GM23338 (cell line): ENCODE measurements around the gene SYT13. TPM values are rescaled to one million over a fixed set of nuclear protein-coding genes. Genes with fewer than 3 reads are reported as not detected.

Experiments used
- ATAC-seq: fragments of 200-7000 bp; cut with Tn5 transposase; 3 replicates; pipeline ENCODE4 v1.9.1; 2020
- DNase-seq: peaks from one replicate; pipeline ENCODE4 v3.0.0-alpha.2; 2015; ENCODE audit warnings: low spot score
- H2AFZ ChIP-seq: fragments of 200-600 bp; sonication (generic); 2 replicates; pipeline ENCODE4 v1.8.0; 2016; ENCODE audit warnings: antibody characterized with exemption, mild to moderate bottlenecking, moderate library complexity
- H3F3A ChIP-seq: fragments of 200-600 bp; sonication (generic); replicated peaks from 2 replicates; pipeline ENCODE4 v1.8.0; 2017; ENCODE audit warnings: antibody characterized with exemption, mixed run types, low read depth
- H3K27ac ChIP-seq: fragments of 200-600 bp; sonication (generic); 2 replicates; pipeline ENCODE4 v1.6.1; 2016; ENCODE audit warnings: low read depth
- H3K27me3 ChIP-seq: fragments of 200-600 bp; sonication (generic); 2 replicates; pipeline ENCODE4 v1.8.0; 2016; ENCODE audit warnings: mild to moderate bottlenecking, mixed run types, moderate library complexity; ENCODE audit not compliant: insufficient read depth
- H3K36me3 ChIP-seq: fragments of 200-600 bp; sonication (generic); 2 replicates; pipeline ENCODE4 v1.8.0; 2016; ENCODE audit warnings: mild to moderate bottlenecking; ENCODE audit not compliant: insufficient read depth
- H3K4me1 ChIP-seq: fragments of 200-600 bp; sonication (generic); 2 replicates; pipeline ENCODE4 v1.8.0; 2016; ENCODE audit warnings: mild to moderate bottlenecking, moderate library complexity; ENCODE audit not compliant: insufficient read depth
- H3K4me2 ChIP-seq: fragments of 200-600 bp; sonication (generic); 2 replicates; pipeline ENCODE4 v1.7.1; 2017; ENCODE audit warnings: mixed run types
- H3K4me3 ChIP-seq: fragments of 200-600 bp; sonication (generic); 2 replicates; pipeline ENCODE4 v1.6.1; 2016; ENCODE audit warnings: mixed run types
- H3K79me2 ChIP-seq: fragments of 200-600 bp; sonication (generic); replicated peaks from 2 replicates; pipeline ENCODE4 v1.8.0; 2017; ENCODE audit warnings: mild to moderate bottlenecking; ENCODE audit not compliant: insufficient read depth
- H3K9me2 ChIP-seq: fragments of 200-600 bp; sonication (generic); 2 replicates; pipeline ENCODE4 v1.8.0; 2017; ENCODE audit not compliant: insufficient read depth
- H4K20me1 ChIP-seq: fragments of 200-600 bp; sonication (generic); replicated peaks from 2 replicates; pipeline ENCODE4 v1.8.0; 2017; ENCODE audit warnings: mild to moderate bottlenecking; ENCODE audit not compliant: insufficient read depth
- H3K27ac Mint-ChIP-seq: 2 replicates; pipeline ENCODE4 v1.8.0; 2020; ENCODE audit warnings: inconsistent platforms, mild to moderate bottlenecking, moderate library complexity, mixed read lengths
- H3K27me3 Mint-ChIP-seq: 3 replicates; pipeline ENCODE4 v1.8.0; 2022; ENCODE audit warnings: low read depth, mild to moderate bottlenecking, moderate library complexity, mixed read lengths, inconsistent platforms; ENCODE audit not compliant: insufficient read depth, poor library complexity
- H3K36me3 Mint-ChIP-seq: 3 replicates; pipeline ENCODE4 v1.8.0; 2021; ENCODE audit warnings: low read depth, mild to moderate bottlenecking, inconsistent platforms, moderate library complexity, mixed read lengths
- H3K4me1 Mint-ChIP-seq: 3 replicates; pipeline ENCODE4 v1.8.0; 2020; ENCODE audit warnings: mild to moderate bottlenecking, inconsistent platforms, mixed read lengths
- H3K4me3 Mint-ChIP-seq: 3 replicates; pipeline ENCODE4 v1.8.0; 2021; ENCODE audit warnings: moderate library complexity, mild to moderate bottlenecking, inconsistent platforms, mixed read lengths
- H3K9me3 Mint-ChIP-seq: 3 replicates; pipeline ENCODE4 v1.8.0; 2020; ENCODE audit warnings: moderate library complexity, mild to moderate bottlenecking, inconsistent platforms, mixed read lengths
- CREB1 ChIP-seq: fragments of 250-450 bp; sonication (Bioruptor Pico); IDR thresholded peaks from 2 replicates; pipeline ENCODE4 v1.5.0; 2020; ENCODE audit warnings: low read depth, mild to moderate bottlenecking, moderate library complexity
- CTCF ChIP-seq, 2 experiments: fragments of 200-600 bp in 1 of 2; sonication (generic) in 1 of 2; conservative IDR thresholded peaks; 2 replicates each; pipeline versions ENCODE4 v1.5.1 to v1.6.1; 2016 to 2017; ENCODE audit warnings: antibody characterized with exemption in 2 of 2, low read depth in 2 of 2, mild to moderate bottlenecking in 2 of 2, moderate library complexity in 1 of 2
- ETS1 ChIP-seq: IDR thresholded peaks from 2 replicates; pipeline ENCODE4 v1.6.1; 2016; ENCODE audit warnings: antibody characterized with exemption
- EZH2 ChIP-seq: fragments of 200-600 bp; sonication (generic); IDR thresholded peaks from one replicate; pipeline ENCODE4 v1.8.0; 2017; ENCODE audit warnings: antibody characterized with exemption, mild to moderate bottlenecking, low read depth; ENCODE audit not compliant: unreplicated experiment
- EZH2phosphoT487 ChIP-seq: fragments of 200-600 bp; sonication (generic); IDR thresholded peaks from one replicate; pipeline ENCODE4 v1.8.1; 2018; ENCODE audit warnings: antibody characterized with exemption; ENCODE audit not compliant: unreplicated experiment
- NANOG ChIP-seq: IDR thresholded peaks from 2 replicates; pipeline ENCODE4 v1.6.1; 2016; ENCODE audit warnings: antibody characterized with exemption, borderline replicate concordance
- POLR2AphosphoS5 ChIP-seq: IDR thresholded peaks from 2 replicates; pipeline ENCODE4 v1.6.1; 2016; ENCODE audit warnings: antibody characterized with exemption, low read depth
- REST ChIP-seq: IDR thresholded peaks from one replicate; pipeline ENCODE4 v1.6.1; 2018; ENCODE audit warnings: antibody characterized with exemption; ENCODE audit not compliant: unreplicated experiment
- STAT1 ChIP-seq: IDR thresholded peaks from one replicate; pipeline ENCODE4 v1.6.1; 2016; ENCODE audit warnings: antibody characterized with exemption; ENCODE audit not compliant: unreplicated experiment
- ZNF114 ChIP-seq: fragments of 250-450 bp; sonication (Bioruptor Pico); IDR thresholded peaks from 2 replicates; pipeline ENCODE4 v1.5.0; 2020; ENCODE audit warnings: mild to moderate bottlenecking, moderate library complexity
- ZNF331 ChIP-seq: fragments of 250-450 bp; sonication (Bioruptor Pico); IDR thresholded peaks from 2 replicates; pipeline ENCODE4 v1.5.0; 2020; ENCODE audit warnings: low read depth, mild to moderate bottlenecking, moderate library complexity
- polyA plus RNA-seq: library from polyadenylated mRNA; unstranded; fragments of >200 nt; fragmentation: Nextera tagmentation; extraction: Ambion mirVana; gene quantifications from 2 replicates; pipeline ENCODE4 v1.2.1, GENCODE V29; 2016
- total RNA-seq: library from RNA; depleted of rRNA; stranded (reverse); fragments of >200 nt; shearing (Covaris generic); gene quantifications from 2 replicates; pipeline ENCODE4 v1.2.3, GENCODE V29; 2014

SYT13 gene
- total and polyA plus RNA-seq, 2 experiments from 2014 or later, result 3.4 to 16.3 TPM

- no peaks in the 10 kb centered on the region for H3K36me3 ChIP-seq
- peaks cover 7% of the 10 kb centered on the region; the same call in 1 of the 2 replicates for H3K27me3 ChIP-seq
- TF ChIP-seq ZNF331 (CRISPR knock-in tag) (no peak), CREB1 (CRISPR knock-in tag) (no peak), CTCF (conservative IDR thresholded peaks at IDR 0.05; ENCODE audit: low read depth in 2 of 2) (no peak), REST (no peak), STAT1 (no peak), ZNF114 (CRISPR knock-in tag) (no peak), NANOG (no peak), EZH2 (no peak), EZH2phosphoT487 (no peak), ETS1 (no peak), POLR2AphosphoS5 (no peak)
- H3K27ac ChIP-seq, result no peak overlapping the region
- no peak overlapping the region for H3K27ac Mint-ChIP-seq
- no peaks in the 10 kb centered on the region for H3K79me2 ChIP-seq
- no peak overlapping the region for H3K4me3 Mint-ChIP-seq
- no peaks in the 10 kb centered on the region for H3K4me1 ChIP-seq
- H3K36me3 Mint-ChIP-seq, result no peaks in the 10 kb centered on the region
- H2AFZ ChIP-seq, result no peak overlapping the region
- H3K9me3 Mint-ChIP-seq, result no peaks in the 10 kb centered on the region
- H3K27me3 Mint-ChIP-seq, result peaks cover 8% of the 10 kb centered on the region
- DNase-seq, result no peak
- no peaks in the 10 kb centered on the region for H3F3A ChIP-seq
- H3K4me2 ChIP-seq, result no peak overlapping the region
- ATAC-seq, result no peak
- no peaks in the 10 kb centered on the region for H3K9me2 ChIP-seq
- H3K4me3 ChIP-seq, result no peak overlapping the region
- no peaks in the 10 kb centered on the region; the same call in 2 of the 3 replicates for H3K4me1 Mint-ChIP-seq
- H4K20me1 ChIP-seq, result no peaks in the 10 kb centered on the region
These were observed 18.8 kb upstream of the SYT13 start for GRCh38 chr11:45304992-45305335.
